OCI-LY1 (cell line): Measurements from ENCODE around the gene ANO2.

Experiments used
- H2AFZ ChIP-seq: fragments of 200-600 bp; sonication (generic), shearing (Covaris generic); 2 replicates; pipeline ENCODE4 v1.6.0; 2014; ENCODE audit warnings: antibody characterized with exemption, mild to moderate bottlenecking, low read length
- H3F3A ChIP-seq: fragments of 200-600 bp; sonication (generic), shearing (Covaris generic); 2 replicates; pipeline ENCODE4 v1.6.0; 2014; ENCODE audit warnings: mild to moderate bottlenecking, antibody characterized with exemption, low read length, moderate library complexity; ENCODE audit not compliant: insufficient read depth
- H3K27ac ChIP-seq: fragments of 200-600 bp; sonication (generic); 2 replicates; pipeline ENCODE4 v1.5.1; 2014; ENCODE audit warnings: low read length, mixed run types, mild to moderate bottlenecking, low read depth; ENCODE audit not compliant: poor library complexity, severe bottlenecking
- H3K27me3 ChIP-seq: fragments of 200-600 bp; sonication (generic); 2 replicates; pipeline ENCODE4 v1.6.0; 2014; ENCODE audit warnings: antibody characterized with exemption, mild to moderate bottlenecking, low read length, moderate library complexity; ENCODE audit not compliant: insufficient read depth
- H3K36me3 ChIP-seq: fragments of 200-600 bp; sonication (generic); 2 replicates; pipeline ENCODE4 v1.6.1; 2014; ENCODE audit warnings: mild to moderate bottlenecking, antibody characterized with exemption, low read length, moderate library complexity, mixed read lengths; ENCODE audit not compliant: insufficient read depth
- H3K4me1 ChIP-seq: fragments of 200-600 bp; sonication (generic); 2 replicates; pipeline ENCODE4 v1.5.1; 2014; ENCODE audit warnings: mild to moderate bottlenecking, low read length, moderate library complexity; ENCODE audit not compliant: insufficient read depth, severe bottlenecking
- H3K4me2 ChIP-seq: fragments of 200-600 bp; sonication (generic), shearing (Covaris generic); 2 replicates; pipeline ENCODE4 v1.6.1; 2014; ENCODE audit warnings: low read length
- H3K4me3 ChIP-seq: fragments of 200-600 bp; sonication (generic); 2 replicates; pipeline ENCODE4 v1.5.1; 2014; ENCODE audit warnings: low read length, low read depth, mild to moderate bottlenecking, mixed read lengths; ENCODE audit not compliant: poor library complexity, severe bottlenecking
- H3K79me2 ChIP-seq: fragments of 200-600 bp; shearing (Covaris generic); 2 replicates; pipeline ENCODE4 v1.6.1; 2016; ENCODE audit warnings: mixed run types, low read length, mixed read lengths; ENCODE audit not compliant: insufficient read depth
- H3K9ac ChIP-seq: fragments of 200-600 bp; sonication (generic), shearing (Covaris generic); 2 replicates; pipeline ENCODE4 v1.6.1; 2014; ENCODE audit warnings: mild to moderate bottlenecking, low read length, mixed read lengths
- H3K9me2 ChIP-seq: fragments of 200-600 bp; sonication (generic), shearing (Covaris generic); 2 replicates; pipeline ENCODE4 v1.6.1; 2014; ENCODE audit warnings: low read depth, mild to moderate bottlenecking, low read length, mixed read lengths
- H3K9me3 ChIP-seq: fragments of 200-600 bp; shearing (Covaris generic); 2 replicates; pipeline ENCODE4 v1.6.1; 2014; ENCODE audit warnings: low read length, mixed read lengths
- H4K20me1 ChIP-seq: fragments of 200-600 bp; sonication (generic), shearing (Covaris generic); 2 replicates; pipeline ENCODE4 v1.6.0; 2016; ENCODE audit warnings: mild to moderate bottlenecking, low read length; ENCODE audit not compliant: insufficient read depth
- EZH2 ChIP-seq: fragments of 200-600 bp; sonication (generic), shearing (Covaris generic); IDR thresholded peaks from 2 replicates; pipeline ENCODE4 v1.8.0; 2017; ENCODE audit warnings: borderline replicate concordance, mixed run types, mild to moderate bottlenecking, antibody characterized with exemption, low read length, moderate library complexity, mixed read lengths
- TF ChIP-seq, protein P1 (sequence below): fragments of 200-600 bp; sonication (generic), shearing (Covaris generic); IDR thresholded peaks from 2 replicates; pipeline ENCODE4 v1.5.1; 2017; ENCODE audit warnings: mild to moderate bottlenecking, antibody characterized with exemption, low read length, moderate library complexity, mixed read lengths

ANO2 gene

GRCh38 chr12:5611162-5611561, 333.9 kb downstream of the ANO2 start:
- Histone ChIP-seq H2AFZ (no peak overlapping the region), H3K4me1 (no peaks in the 10 kb centered on the region), H3K4me3 (no peak overlapping the region), H3K36me3 (no peaks in the 10 kb centered on the region), H3K9me2 (no peaks in the 10 kb centered on the region), H3K27ac (no peak overlapping the region), H3K4me2 (no peak overlapping the region), H4K20me1 (no peaks in the 10 kb centered on the region), H3K79me2 (no peaks in the 10 kb centered on the region), H3K9me3 (no peaks in the 10 kb centered on the region), H3K9ac (no peak overlapping the region), H3F3A (no peaks in the 10 kb centered on the region), H3K27me3 (no peaks in the 10 kb centered on the region)
- TF ChIP-seq EZH2 = no peak
- TF ChIP-seq, protein P1, sequence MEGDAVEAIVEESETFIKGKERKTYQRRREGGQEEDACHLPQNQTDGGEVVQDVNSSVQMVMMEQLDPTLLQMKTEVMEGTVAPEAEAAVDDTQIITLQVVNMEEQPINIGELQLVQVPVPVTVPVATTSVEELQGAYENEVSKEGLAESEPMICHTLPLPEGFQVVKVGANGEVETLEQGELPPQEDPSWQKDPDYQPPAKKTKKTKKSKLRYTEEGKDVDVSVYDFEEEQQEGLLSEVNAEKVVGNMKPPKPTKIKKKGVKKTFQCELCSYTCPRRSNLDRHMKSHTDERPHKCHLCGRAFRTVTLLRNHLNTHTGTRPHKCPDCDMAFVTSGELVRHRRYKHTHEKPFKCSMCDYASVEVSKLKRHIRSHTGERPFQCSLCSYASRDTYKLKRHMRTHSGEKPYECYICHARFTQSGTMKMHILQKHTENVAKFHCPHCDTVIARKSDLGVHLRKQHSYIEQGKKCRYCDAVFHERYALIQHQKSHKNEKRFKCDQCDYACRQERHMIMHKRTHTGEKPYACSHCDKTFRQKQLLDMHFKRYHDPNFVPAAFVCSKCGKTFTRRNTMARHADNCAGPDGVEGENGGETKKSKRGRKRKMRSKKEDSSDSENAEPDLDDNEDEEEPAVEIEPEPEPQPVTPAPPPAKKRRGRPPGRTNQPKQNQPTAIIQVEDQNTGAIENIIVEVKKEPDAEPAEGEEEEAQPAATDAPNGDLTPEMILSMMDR = no peak

DNA sequence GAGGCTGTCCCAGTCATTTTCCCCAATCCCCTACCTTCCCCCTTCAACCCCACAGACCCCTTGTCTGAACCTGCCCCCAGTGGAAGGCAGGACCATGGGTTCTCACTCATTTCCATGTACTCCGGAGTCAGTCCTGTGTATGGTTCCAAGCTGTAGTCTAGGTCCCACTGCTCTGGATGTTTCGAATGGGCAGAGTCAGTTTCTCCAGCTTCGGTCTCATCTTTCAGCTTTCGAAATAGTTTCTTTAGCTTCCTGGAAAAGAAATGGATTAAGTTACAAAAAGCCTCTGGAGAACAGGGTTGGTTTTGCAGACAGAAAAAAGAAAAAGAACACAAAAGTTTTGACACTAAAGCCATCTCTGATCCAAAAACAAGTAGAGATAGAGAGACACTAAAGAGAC, 345.7 kb downstream of the ANO2 start:
- no peak overlapping the region for H3K9ac ChIP-seq
- H3K4me1 ChIP-seq = no peaks in the 10 kb centered on the region
- H3F3A ChIP-seq = no peaks in the 10 kb centered on the region
- no peaks in the 10 kb centered on the region for H4K20me1 ChIP-seq
- H3K79me2 ChIP-seq = no peaks in the 10 kb centered on the region
- H2AFZ ChIP-seq = no peak overlapping the region
- no peaks in the 10 kb centered on the region for H3K27me3 ChIP-seq
- H3K36me3 ChIP-seq = no peaks in the 10 kb centered on the region
- TF ChIP-seq, protein P1 = no peak
- TF ChIP-seq EZH2 = no peak
- no peak overlapping the region for H3K27ac ChIP-seq
- no peaks in the 10 kb centered on the region for H3K9me2 ChIP-seq
- H3K4me3 ChIP-seq = no peak overlapping the region
- H3K4me2 ChIP-seq = no peak overlapping the region
- no peaks in the 10 kb centered on the region for H3K9me3 ChIP-seq

GRCh38 chr12:5593998-5594397, 351.1 kb downstream of the ANO2 start:
- no peak for TF ChIP-seq EZH2
- TF ChIP-seq, protein P1 = no peak
- no peaks in the 10 kb centered on the region for H3K9me2 ChIP-seq
- no peaks in the 10 kb centered on the region for H3K9me3 ChIP-seq

More at GRCh38 chr12:5593998-5594397, 351.1 kb downstream of the ANO2 start:
- Histone ChIP-seq H3K27me3 (peaks cover 5% of the 10 kb centered on the region; the same call in 1 of the 2 replicates), H3K9ac (no peak overlapping the region), H2AFZ (no peak overlapping the region), H4K20me1 (no peaks in the 10 kb centered on the region), H3K4me1 (no peaks in the 10 kb centered on the region), H3K4me3 (no peak overlapping the region), H3K79me2 (no peaks in the 10 kb centered on the region), H3F3A (no peaks in the 10 kb centered on the region), H3K27ac (no peak overlapping the region), H3K36me3 (no peaks in the 10 kb centered on the region), H3K4me2 (no peak overlapping the region)
